HFFc6 (cell line): Measurements from ENCODE around the gene MAP1B. TPM values are rescaled to one million over a fixed set of nuclear protein-coding genes. Genes with fewer than 3 reads are reported as not detected.
A peak's percentile ranks its signal among the peaks of the same experiment; 100 is the strongest.

Source experiments
- DNase-seq: peaks from one replicate; pipeline ENCODE4 v3.0.0-alpha.2; 2018
- H3K27ac Mint-ChIP-seq: 2 replicates; pipeline ENCODE4 v1.8.0; 2020; ENCODE audit warnings: mild to moderate bottlenecking, mixed read lengths
- H3K27me3 Mint-ChIP-seq: 2 replicates; pipeline ENCODE4 v1.8.0; 2021; ENCODE audit warnings: mild to moderate bottlenecking, moderate library complexity, mixed read lengths; ENCODE audit not compliant: insufficient read depth
- H3K36me3 Mint-ChIP-seq: 2 replicates; pipeline ENCODE4 v1.8.0; 2021; ENCODE audit warnings: low read depth, mixed read lengths
- H3K4me1 Mint-ChIP-seq: 2 replicates; pipeline ENCODE4 v1.8.0; 2020; ENCODE audit warnings: low read depth, mixed read lengths
- H3K4me3 Mint-ChIP-seq: 2 replicates; pipeline ENCODE4 v1.8.0; 2020; ENCODE audit warnings: mild to moderate bottlenecking, moderate library complexity, mixed read lengths
- H3K9me3 Mint-ChIP-seq: 2 replicates; pipeline ENCODE4 v1.8.0; 2020; ENCODE audit warnings: mild to moderate bottlenecking, mixed read lengths
- total RNA-seq, 6 experiments: library from RNA; stranded (reverse); fragmentation: NEBNext Ultra II Directional; extraction: Animal tissue kit (Norgen Biotek cat#: 25700); gene quantifications; 2 replicates in 1 of 6; 3 replicates in 5 of 6; pipeline ENCODE4 v1.2.3, GENCODE V29; 2021
- TF ChIP-seq, protein P1 (sequence below): fragments of 200-600 bp; sonication (generic); IDR thresholded peaks from 2 replicates; pipeline ENCODE4 v1.5.0; 2021; ENCODE audit warnings: antibody characterized with exemption, mild to moderate bottlenecking

The MAP1B gene
- total RNA-seq, 6 experiments from 2014 or later = 164 to 272 (median 235) TPM

DNA sequence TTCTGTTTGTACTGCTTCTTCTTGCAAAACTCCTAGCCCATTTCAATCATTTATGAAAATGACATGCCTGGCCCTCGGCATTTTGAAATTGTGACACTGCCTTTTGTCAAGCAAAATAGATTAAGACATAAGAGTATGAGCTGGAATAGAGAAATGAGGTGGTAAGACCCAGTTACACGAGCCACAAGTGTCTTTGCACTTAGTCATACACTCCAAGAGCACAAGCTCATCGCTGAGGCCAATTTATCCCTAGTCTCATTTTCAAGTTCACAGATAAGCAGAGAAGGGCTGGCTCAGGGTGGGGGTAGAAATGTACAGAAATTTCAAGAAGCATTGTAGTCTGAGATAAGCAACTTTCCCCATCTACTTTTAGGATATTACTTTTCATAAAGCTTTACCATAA is 40.6 kb upstream of the MAP1B start:
- Mint-ChIP-seq H3K4me1 (peaks cover 33% of the 10 kb centered on the region), H3K36me3 (no peaks in the 10 kb centered on the region), H3K27me3 (no peaks in the 10 kb centered on the region), H3K4me3 (peak overlapping the region; percentile 69), H3K9me3 (no peaks in the 10 kb centered on the region), H3K27ac (peak overlapping the region; percentile 79)
- TF ChIP-seq, protein P1, sequence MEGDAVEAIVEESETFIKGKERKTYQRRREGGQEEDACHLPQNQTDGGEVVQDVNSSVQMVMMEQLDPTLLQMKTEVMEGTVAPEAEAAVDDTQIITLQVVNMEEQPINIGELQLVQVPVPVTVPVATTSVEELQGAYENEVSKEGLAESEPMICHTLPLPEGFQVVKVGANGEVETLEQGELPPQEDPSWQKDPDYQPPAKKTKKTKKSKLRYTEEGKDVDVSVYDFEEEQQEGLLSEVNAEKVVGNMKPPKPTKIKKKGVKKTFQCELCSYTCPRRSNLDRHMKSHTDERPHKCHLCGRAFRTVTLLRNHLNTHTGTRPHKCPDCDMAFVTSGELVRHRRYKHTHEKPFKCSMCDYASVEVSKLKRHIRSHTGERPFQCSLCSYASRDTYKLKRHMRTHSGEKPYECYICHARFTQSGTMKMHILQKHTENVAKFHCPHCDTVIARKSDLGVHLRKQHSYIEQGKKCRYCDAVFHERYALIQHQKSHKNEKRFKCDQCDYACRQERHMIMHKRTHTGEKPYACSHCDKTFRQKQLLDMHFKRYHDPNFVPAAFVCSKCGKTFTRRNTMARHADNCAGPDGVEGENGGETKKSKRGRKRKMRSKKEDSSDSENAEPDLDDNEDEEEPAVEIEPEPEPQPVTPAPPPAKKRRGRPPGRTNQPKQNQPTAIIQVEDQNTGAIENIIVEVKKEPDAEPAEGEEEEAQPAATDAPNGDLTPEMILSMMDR = no peak
- DNase-seq = peak; percentile 87

DNA sequence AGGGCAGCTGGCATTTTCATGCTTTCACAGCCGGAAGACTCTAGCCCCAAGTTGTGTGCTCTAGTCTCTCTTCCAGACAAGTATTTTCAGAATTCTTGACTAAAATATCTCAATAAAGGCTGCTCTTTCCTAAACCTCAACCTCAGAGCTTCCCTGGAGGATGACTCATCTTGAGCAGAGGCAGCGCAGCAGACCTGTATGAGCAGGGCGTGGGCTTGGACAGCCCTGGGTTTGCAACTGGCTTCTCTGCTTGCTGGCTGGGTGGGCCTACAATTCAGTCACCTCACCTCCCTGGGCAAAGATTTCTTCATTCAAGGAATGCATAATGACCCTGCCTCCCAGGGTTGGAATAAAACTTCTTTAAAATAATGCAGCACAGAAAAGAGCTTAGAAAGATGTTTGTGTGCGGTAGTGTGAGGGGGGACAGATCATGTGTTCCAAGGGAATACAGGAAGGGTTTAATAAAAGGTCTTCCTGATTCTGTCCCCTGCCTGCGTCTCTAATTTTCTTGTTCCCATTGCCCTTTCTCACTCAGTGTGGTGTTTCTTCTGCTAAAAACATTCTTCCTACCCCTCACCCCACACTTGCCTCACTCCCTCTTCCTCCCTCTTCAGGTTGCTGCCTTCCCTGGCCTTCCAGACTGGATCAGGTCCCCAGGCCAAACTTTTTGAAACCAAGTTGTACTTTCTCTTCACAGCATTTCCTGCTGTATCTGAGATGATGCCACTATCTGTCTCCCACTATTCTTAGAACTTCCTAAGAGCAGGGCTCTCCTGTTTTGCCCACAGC is 39.4 kb upstream of the MAP1B start:
- H3K27ac Mint-ChIP-seq = peak overlapping the region; percentile 79
- TF ChIP-seq, protein P1 = no peak
- H3K4me3 Mint-ChIP-seq = peak overlapping the region; percentile 69

DNA sequence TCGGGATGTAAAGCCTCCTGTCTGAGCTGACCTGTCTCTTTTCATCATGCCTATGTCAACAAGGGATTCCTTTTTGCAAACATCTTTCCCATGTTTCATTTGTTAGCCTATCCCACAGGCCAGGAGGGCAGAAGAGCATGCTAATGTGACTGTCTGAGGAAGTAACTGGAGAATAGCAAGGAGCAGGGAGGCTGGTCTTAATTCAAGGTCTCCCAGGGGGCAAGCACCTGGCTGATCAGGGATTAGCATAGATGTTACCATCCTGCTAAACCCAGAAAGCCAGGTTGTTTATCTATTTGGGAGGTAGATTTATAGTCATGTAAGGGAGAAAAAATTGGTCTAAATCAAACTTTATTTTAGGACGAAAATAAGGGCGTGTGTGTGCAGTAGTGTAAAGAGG is 36.7 kb upstream of the MAP1B start:
- no peaks in the 10 kb centered on the region for H3K36me3 Mint-ChIP-seq
- TF ChIP-seq, protein P1 = no peak
- no peak for DNase-seq
- no peak overlapping the region for H3K4me3 Mint-ChIP-seq
- H3K27me3 Mint-ChIP-seq = peaks cover 1% of the 10 kb centered on the region
- H3K4me1 Mint-ChIP-seq = peaks cover 30% of the 10 kb centered on the region
- no peaks in the 10 kb centered on the region for H3K9me3 Mint-ChIP-seq
- no peak overlapping the region for H3K27ac Mint-ChIP-seq

More for the DNA sequence above, 39.4 kb upstream of the MAP1B start:
- no peaks in the 10 kb centered on the region for H3K9me3 Mint-ChIP-seq
- peak; percentile 87 for DNase-seq
- no peaks in the 10 kb centered on the region for H3K36me3 Mint-ChIP-seq
- peaks cover 1% of the 10 kb centered on the region; the same call in 1 of the 2 replicates for H3K27me3 Mint-ChIP-seq
- peaks cover 33% of the 10 kb centered on the region for H3K4me1 Mint-ChIP-seq

DNA sequence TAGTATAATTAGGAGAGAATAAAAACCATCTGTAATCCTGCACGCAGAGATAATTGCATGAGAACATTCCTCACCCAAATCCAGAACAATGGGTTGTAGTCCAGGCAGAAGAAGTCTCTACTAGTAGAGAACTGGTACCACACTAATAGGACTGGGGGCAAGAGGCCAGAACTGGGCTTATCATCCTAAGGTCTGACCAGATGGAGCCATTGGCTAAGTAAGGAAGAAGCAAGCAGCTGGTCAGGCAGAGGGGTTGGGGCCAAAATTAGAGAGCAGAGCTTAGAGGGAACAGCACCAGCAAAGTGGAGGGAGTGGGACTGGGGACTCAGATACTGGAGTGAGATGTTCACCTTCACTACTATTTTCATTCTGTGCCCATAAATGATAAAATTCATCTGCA is 35.4 kb upstream of the MAP1B start:
- no peaks in the 10 kb centered on the region for H3K9me3 Mint-ChIP-seq
- H3K27ac Mint-ChIP-seq = no peak overlapping the region
- H3K4me3 Mint-ChIP-seq = no peak overlapping the region
- H3K4me1 Mint-ChIP-seq = peaks cover 22% of the 10 kb centered on the region
- no peak for DNase-seq
- TF ChIP-seq, protein P1 = no peak
- H3K36me3 Mint-ChIP-seq = no peaks in the 10 kb centered on the region
- peaks cover 1% of the 10 kb centered on the region for H3K27me3 Mint-ChIP-seq

DNA sequence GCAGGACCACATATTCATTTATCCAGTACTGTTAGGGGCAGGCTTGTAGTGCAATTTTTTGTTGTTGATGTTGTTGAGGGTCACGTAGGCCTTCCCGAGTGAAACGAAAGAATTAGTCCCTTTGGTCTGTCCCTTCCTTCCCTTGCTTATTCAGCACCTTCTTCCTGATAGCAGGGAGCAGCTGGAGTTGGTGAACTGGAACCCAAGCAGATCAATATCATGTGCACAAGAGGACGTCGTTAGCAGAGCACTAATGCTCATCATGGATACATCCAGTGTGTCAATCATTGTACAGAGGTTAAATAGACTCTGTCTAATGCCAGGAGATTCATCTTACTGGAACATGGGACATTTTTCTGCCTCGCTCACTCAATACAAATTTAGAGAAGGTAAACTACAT is 33.0 kb upstream of the MAP1B start:
- H3K9me3 Mint-ChIP-seq = no peaks in the 10 kb centered on the region
- no peak overlapping the region for H3K4me3 Mint-ChIP-seq
- peaks cover 13% of the 10 kb centered on the region for H3K4me1 Mint-ChIP-seq

More for the DNA sequence above, 33.0 kb upstream of the MAP1B start:
- Mint-ChIP-seq H3K27me3 (peaks cover 1% of the 10 kb centered on the region), H3K36me3 (no peaks in the 10 kb centered on the region), H3K27ac (no peak overlapping the region)
- TF ChIP-seq, protein P1 = no peak
- DNase-seq = no peak
